Thymus (tissue), 11 donors: ENCODE results near the gene CFAP410. TPM values are rescaled to one million over a fixed set of nuclear protein-coding genes. Genes with fewer than 3 reads are reported as not detected.

Experiments used
- DNase-seq, 9 donors: peaks; one replicate each; pipeline ENCODE4 v3.0.0-alpha.2; 2013; ENCODE audit warnings: low spot score in 9 of 9, low read depth in 6 of 9, missing footprints in 1 of 9
- H3K27ac ChIP-seq, 2 donors: one replicate each; pipeline ENCODE4 v1.5.1; 2013; ENCODE audit warnings: control low read depth in 1 of 2, low read depth in 1 of 2, low read length in 1 of 2, mild to moderate bottlenecking in 1 of 2, moderate library complexity in 1 of 2
- H3K27me3 ChIP-seq, 2 donors: one replicate each; pipeline ENCODE4 v1.5.1; 2013; ENCODE audit warnings: low read length in 1 of 2; ENCODE audit not compliant: control insufficient read depth in 2 of 2, insufficient read depth in 1 of 2
- H3K36me3 ChIP-seq, 2 donors: one replicate each; pipeline ENCODE4 v1.5.1; 2013; ENCODE audit warnings: low read length in 1 of 2, mild to moderate bottlenecking in 1 of 2, moderate library complexity in 1 of 2; ENCODE audit not compliant: control insufficient read depth in 2 of 2, insufficient read depth in 2 of 2
- H3K4me1 ChIP-seq, 2 donors: one replicate each; pipeline ENCODE4 v1.5.1; 2013; ENCODE audit warnings: low read length in 2 of 2; ENCODE audit not compliant: control insufficient read depth in 2 of 2, insufficient read depth in 2 of 2
- H3K4me3 ChIP-seq, 2 donors: one replicate each; pipeline ENCODE4 v1.5.1; 2013; ENCODE audit warnings: low read length in 2 of 2, control low read depth in 1 of 2, mild to moderate bottlenecking in 1 of 2
- H3K9me3 ChIP-seq, 2 donors: one replicate each; pipeline ENCODE4 v1.5.1; 2013; ENCODE audit warnings: low read length in 1 of 2, mild to moderate bottlenecking in 1 of 2; ENCODE audit not compliant: control insufficient read depth in 2 of 2, insufficient read depth in 1 of 2
- WGBS: extraction: QIAGEN DNeasy Blood & Tissue Kit; methylation state at CpG from one replicate; pipeline ENCODE4 v1.1.7; 2013; 5-methylcytosine and 5-hydroxymethylcytosine counted together
- polyA plus RNA-seq: library from polyadenylated mRNA; stranded (reverse); fragments of 200-250 nt; gene quantifications from one replicate; pipeline ENCODE4 v1.2.3, GENCODE V29; 2013
- total RNA-seq: library from RNA; stranded (reverse); fragments of 120-200 nt; gene quantifications from one replicate; pipeline ENCODE4 v1.2.4, GENCODE V29; 2013
- donor health status: healthy.

CFAP410 gene
- total and polyA plus RNA-seq, 2 donors = 15.3 to 62.5 TPM

- 90% methylated on average over 10 of the region's 10 CpGs for WGBS
- H3K4me1 ChIP-seq = peaks cover 9 to 26% of the 10 kb centered on the region in 2 donors
- no peaks in the 10 kb centered on the region for H3K9me3 ChIP-seq
- no peak for DNase-seq
- H3K4me3 ChIP-seq = no peak overlapping the region
- H3K27me3 ChIP-seq = peaks cover 0 to 23% of the 10 kb centered on the region in 2 donors
- no peaks in the 10 kb centered on the region for H3K36me3 ChIP-seq
- no peak overlapping the region for H3K27ac ChIP-seq
These were observed 43.5 kb downstream of the CFAP410 start for GRCh38 chr21:44295646-44296045.

GRCh38 chr21:44295163-44295573, 44.0 kb downstream of the CFAP410 start:
- Histone ChIP-seq H3K27ac (no peak overlapping the region), H3K4me3 (no peak overlapping the region), H3K9me3 (no peaks in the 10 kb centered on the region), H3K27me3 (peaks cover 0 to 23% of the 10 kb centered on the region in 2 donors), H3K4me1 (peaks cover 8 to 24% of the 10 kb centered on the region in 2 donors), H3K36me3 (no peaks in the 10 kb centered on the region)
- 94% methylated on average over 14 of the region's 14 CpGs for WGBS
- no peak for DNase-seq

GRCh38 chr21:44294391-44295162, 44.6 kb downstream of the CFAP410 start:
- WGBS = 85% methylated on average over 26 of the region's 26 CpGs
- Histone ChIP-seq H3K36me3 (no peaks in the 10 kb centered on the region), H3K4me1 (peaks cover 8 to 24% of the 10 kb centered on the region in 2 donors), H3K9me3 (no peaks in the 10 kb centered on the region), H3K27me3 (peaks cover 0 to 23% of the 10 kb centered on the region in 2 donors), H3K27ac (no peak overlapping the region), H3K4me3 (no peak overlapping the region)
- no peak for DNase-seq

- Histone ChIP-seq H3K4me3 (no peak overlapping the region), H3K36me3 (no peaks in the 10 kb centered on the region), H3K4me1 (peaks cover 2 to 18% of the 10 kb centered on the region in 2 donors), H3K27me3 (peaks cover 0 to 19% of the 10 kb centered on the region in 2 donors), H3K27ac (no peak overlapping the region), H3K9me3 (no peaks in the 10 kb centered on the region)
- DNase-seq = no peak
- 88% methylated on average over 33 of the region's 33 CpGs for WGBS
These were observed 45.5 kb downstream of the CFAP410 start for GRCh38 chr21:44293551-44294231.

GRCh38 chr21:44292812-44293195, 46.4 kb downstream of the CFAP410 start:
- WGBS = 96% methylated on average over 15 of the region's 15 CpGs
- Histone ChIP-seq H3K27ac (no peak overlapping the region), H3K9me3 (no peaks in the 10 kb centered on the region), H3K36me3 (no peaks in the 10 kb centered on the region), H3K4me3 (no peak overlapping the region), H3K4me1 (peaks cover 2 to 14% of the 10 kb centered on the region in 2 donors), H3K27me3 (peaks cover 0 to 19% of the 10 kb centered on the region in 2 donors)
- DNase-seq = no peak

GRCh38 chr21:44291936-44292811, 47.0 kb downstream of the CFAP410 start:
- WGBS = 91% methylated on average over 25 of the region's 25 CpGs
- peaks cover 0 to 19% of the 10 kb centered on the region in 2 donors for H3K27me3 ChIP-seq
- DNase-seq = no peak
- H3K27ac ChIP-seq = no peak overlapping the region
- H3K4me3 ChIP-seq = no peak overlapping the region
- H3K4me1 ChIP-seq = peaks cover 0 to 8% of the 10 kb centered on the region in 2 donors
- H3K9me3 ChIP-seq = no peaks in the 10 kb centered on the region
- no peaks in the 10 kb centered on the region for H3K36me3 ChIP-seq

- no peak for DNase-seq
- H3K4me3 ChIP-seq = no peak overlapping the region
- peaks cover 0 to 8% of the 10 kb centered on the region in 2 donors for H3K4me1 ChIP-seq
- no peak overlapping the region for H3K27ac ChIP-seq
- H3K9me3 ChIP-seq = no peaks in the 10 kb centered on the region
- 90% methylated on average over 33 of the region's 33 CpGs for WGBS
- no peaks in the 10 kb centered on the region for H3K36me3 ChIP-seq
- peaks cover 0 to 25% of the 10 kb centered on the region in 2 donors for H3K27me3 ChIP-seq
These were observed 47.9 kb downstream of the CFAP410 start for GRCh38 chr21:44291078-44291935.

GRCh38 chr21:44290327-44291077, 48.7 kb downstream of the CFAP410 start:
- Histone ChIP-seq H3K9me3 (no peaks in the 10 kb centered on the region), H3K27me3 (peaks cover 0 to 28% of the 10 kb centered on the region in 2 donors), H3K4me1 (peaks cover 0 to under 1% of the 10 kb centered on the region in 2 donors), H3K27ac (no peak overlapping the region), H3K4me3 (no peak overlapping the region), H3K36me3 (no peaks in the 10 kb centered on the region)
- WGBS = 96% methylated on average over 16 of the region's 16 CpGs
- no peak for DNase-seq
